ENCODE data around the gene FAT2. TPM values are rescaled to one million over a fixed set of nuclear protein-coding genes. Genes with fewer than 3 reads are reported as not detected.

FAT2 gene
- total RNA-seq, 2 donors from 2014 or later: not detected

- DNase-seq: no peak
- Mint-ChIP-seq H3K9me3 (peaks cover 0 to 2% of the 10 kb centered on the region in 2 donors), H3K4me1 (ENCODE audit: low read depth) (no peaks in the 10 kb centered on the region), H3K27me3 (ENCODE audit: low read depth) (no peaks in the 10 kb centered on the region), H3K27ac (no peak overlapping the region), H3K4me3 (no peak overlapping the region), H3K36me3 (ENCODE audit: insufficient read depth in 2 of 2) (no peaks in the 10 kb centered on the region)
- ATAC-seq (replicated peaks in 1 of 2): no peak
These were observed 14.4 kb upstream of the FAT2 start for GRCh38 chr5:151605559-151605958.

GRCh38 chr5:151602806-151603205 is 11.7 kb upstream of the FAT2 start:
- H3K4me1 Mint-ChIP-seq (ENCODE audit: low read depth): peaks cover 8% of the 10 kb centered on the region

GRCh38 chr5:151601391-151601790 is 10.3 kb upstream of the FAT2 start:
- DNase-seq: no peak
- Mint-ChIP-seq H3K36me3 (ENCODE audit: insufficient read depth in 2 of 2) (no peaks in the 10 kb centered on the region), H3K27me3 (ENCODE audit: low read depth) (no peaks in the 10 kb centered on the region), H3K4me1 (ENCODE audit: low read depth) (peaks cover 8% of the 10 kb centered on the region), H3K4me3 (no peak overlapping the region), H3K9me3 (no peaks in the 10 kb centered on the region), H3K27ac (no peak overlapping the region)
- no peak for ATAC-seq (replicated peaks in 1 of 2)

More at GRCh38 chr5:151602806-151603205, 11.7 kb upstream of the FAT2 start:
- no peak overlapping the region for H3K4me3 Mint-ChIP-seq
- no peak overlapping the region for H3K27ac Mint-ChIP-seq
- peaks cover 0 to 1% of the 10 kb centered on the region in 2 donors for H3K9me3 Mint-ChIP-seq
- H3K36me3 Mint-ChIP-seq (ENCODE audit: insufficient read depth in 2 of 2): no peaks in the 10 kb centered on the region
- DNase-seq: no peak
- H3K27me3 Mint-ChIP-seq (ENCODE audit: low read depth): no peaks in the 10 kb centered on the region
- ATAC-seq (replicated peaks in 1 of 2): no peak

GRCh38 chr5:151600069-151600665 is 9.0 kb upstream of the FAT2 start:
- H3K27me3 Mint-ChIP-seq (ENCODE audit: low read depth): no peaks in the 10 kb centered on the region
- peaks cover 8% of the 10 kb centered on the region for H3K4me1 Mint-ChIP-seq (ENCODE audit: low read depth)
- ATAC-seq (replicated peaks in 1 of 2) (no peak), DNase-seq (no peak)
- H3K27ac Mint-ChIP-seq: no peak overlapping the region
- H3K9me3 Mint-ChIP-seq: no peaks in the 10 kb centered on the region
- no peaks in the 10 kb centered on the region for H3K36me3 Mint-ChIP-seq (ENCODE audit: insufficient read depth in 2 of 2)
- no peak overlapping the region for H3K4me3 Mint-ChIP-seq

- Mint-ChIP-seq H3K27ac (no peak overlapping the region), H3K4me3 (peak overlapping the region in 1 of 2 donors; percentile 14), H3K4me1 (ENCODE audit: low read depth) (peaks cover 12% of the 10 kb centered on the region), H3K9me3 (no peaks in the 10 kb centered on the region), H3K27me3 (ENCODE audit: low read depth) (no peaks in the 10 kb centered on the region), H3K36me3 (ENCODE audit: insufficient read depth in 2 of 2) (no peaks in the 10 kb centered on the region)
- DNase-seq (peak in 1 of 2 donors; percentile 12), ATAC-seq (replicated peaks in 1 of 2) (peak; percentile 48 to 81)
These were observed 7.9 kb upstream of the FAT2 start for GRCh38 chr5:151598984-151599383.

GRCh38 chr5:151598549-151598948 is 7.4 kb upstream of the FAT2 start:
- no peaks in the 10 kb centered on the region for H3K9me3 Mint-ChIP-seq
- peaks cover 12% of the 10 kb centered on the region for H3K4me1 Mint-ChIP-seq (ENCODE audit: low read depth)
- no peaks in the 10 kb centered on the region for H3K36me3 Mint-ChIP-seq (ENCODE audit: insufficient read depth in 2 of 2)
- DNase-seq (no peak), ATAC-seq (replicated peaks in 1 of 2) (peak; percentile 85 to 87)
- H3K4me3 Mint-ChIP-seq: no peak overlapping the region
- H3K27me3 Mint-ChIP-seq (ENCODE audit: low read depth): no peaks in the 10 kb centered on the region
- H3K27ac Mint-ChIP-seq: no peak overlapping the region

- Mint-ChIP-seq H3K4me1 (ENCODE audit: low read depth) (peaks cover 12% of the 10 kb centered on the region), H3K9me3 (no peaks in the 10 kb centered on the region), H3K27ac (no peak overlapping the region), H3K36me3 (ENCODE audit: insufficient read depth in 2 of 2) (no peaks in the 10 kb centered on the region), H3K27me3 (ENCODE audit: low read depth) (no peaks in the 10 kb centered on the region), H3K4me3 (no peak overlapping the region)
- DNase-seq (no peak), ATAC-seq (replicated peaks in 1 of 2) (no peak)
These were observed 6.6 kb upstream of the FAT2 start for GRCh38 chr5:151597749-151598148.

- no peak overlapping the region for H3K27ac Mint-ChIP-seq
- no peak for ATAC-seq (replicated peaks in 1 of 2)
- H3K4me3 Mint-ChIP-seq: no peak overlapping the region
- H3K27me3 Mint-ChIP-seq (ENCODE audit: low read depth): no peaks in the 10 kb centered on the region
- H3K36me3 Mint-ChIP-seq (ENCODE audit: insufficient read depth in 2 of 2): no peaks in the 10 kb centered on the region
- H3K4me1 Mint-ChIP-seq (ENCODE audit: low read depth): peaks cover 12% of the 10 kb centered on the region
- DNase-seq: no peak
- H3K9me3 Mint-ChIP-seq: no peaks in the 10 kb centered on the region
These were observed 5.9 kb upstream of the FAT2 start for GRCh38 chr5:151596828-151597539.

GRCh38 chr5:151595411-151595826 is 4.3 kb upstream of the FAT2 start:
- ATAC-seq (replicated peaks in 1 of 2) (no peak), DNase-seq (no peak)
- no peaks in the 10 kb centered on the region for H3K36me3 Mint-ChIP-seq (ENCODE audit: insufficient read depth in 2 of 2)
- H3K27ac Mint-ChIP-seq: no peak overlapping the region
- H3K4me3 Mint-ChIP-seq: no peak overlapping the region
- H3K9me3 Mint-ChIP-seq: no peaks in the 10 kb centered on the region
- H3K4me1 Mint-ChIP-seq (ENCODE audit: low read depth): peaks cover 12% of the 10 kb centered on the region
- no peaks in the 10 kb centered on the region for H3K27me3 Mint-ChIP-seq (ENCODE audit: low read depth)

- no peaks in the 10 kb centered on the region for H3K36me3 Mint-ChIP-seq (ENCODE audit: insufficient read depth in 2 of 2)
- ATAC-seq (replicated peaks in 1 of 2) (no peak), DNase-seq (no peak)
- no peak overlapping the region for H3K27ac Mint-ChIP-seq
- no peaks in the 10 kb centered on the region for H3K27me3 Mint-ChIP-seq (ENCODE audit: low read depth)
- peaks cover 9% of the 10 kb centered on the region for H3K4me1 Mint-ChIP-seq (ENCODE audit: low read depth)
- H3K4me3 Mint-ChIP-seq: no peak overlapping the region
- no peaks in the 10 kb centered on the region for H3K9me3 Mint-ChIP-seq
These were observed 1.8 kb upstream of the FAT2 start for GRCh38 chr5:151592855-151593408.

- no peaks in the 10 kb centered on the region for H3K36me3 Mint-ChIP-seq (ENCODE audit: insufficient read depth in 2 of 2)
- peaks cover 9% of the 10 kb centered on the region for H3K4me1 Mint-ChIP-seq (ENCODE audit: low read depth)
- H3K9me3 Mint-ChIP-seq: no peaks in the 10 kb centered on the region
- no peak overlapping the region for H3K27ac Mint-ChIP-seq
- DNase-seq (no peak), ATAC-seq (replicated peaks in 1 of 2) (peak; percentile 22 to 59)
- no peaks in the 10 kb centered on the region for H3K27me3 Mint-ChIP-seq (ENCODE audit: low read depth)
- H3K4me3 Mint-ChIP-seq: no peak overlapping the region
These were observed 1.1 kb downstream of the FAT2 start for GRCh38 chr5:151589878-151590570.

- no peaks in the 10 kb centered on the region for H3K9me3 Mint-ChIP-seq
- H3K4me3 Mint-ChIP-seq: no peak overlapping the region
- H3K27me3 Mint-ChIP-seq (ENCODE audit: low read depth): no peaks in the 10 kb centered on the region
- DNase-seq (no peak), ATAC-seq (replicated peaks in 1 of 2) (no peak)
- H3K27ac Mint-ChIP-seq: no peak overlapping the region
- peaks cover 5% of the 10 kb centered on the region for H3K4me1 Mint-ChIP-seq (ENCODE audit: low read depth)
- no peaks in the 10 kb centered on the region for H3K36me3 Mint-ChIP-seq (ENCODE audit: insufficient read depth in 2 of 2)
These were observed 3.2 kb downstream of the FAT2 start for GRCh38 chr5:151587796-151588555.

GRCh38 chr5:151585970-151586369 is 5.2 kb downstream of the FAT2 start:
- no peak overlapping the region for H3K27ac Mint-ChIP-seq
- H3K27me3 Mint-ChIP-seq (ENCODE audit: low read depth): no peaks in the 10 kb centered on the region
- ATAC-seq (replicated peaks in 1 of 2) (no peak), DNase-seq (no peak)
- H3K4me3 Mint-ChIP-seq: no peak overlapping the region
- peaks cover 5% of the 10 kb centered on the region for H3K4me1 Mint-ChIP-seq (ENCODE audit: low read depth)
- H3K9me3 Mint-ChIP-seq: no peaks in the 10 kb centered on the region
- H3K36me3 Mint-ChIP-seq (ENCODE audit: insufficient read depth in 2 of 2): no peaks in the 10 kb centered on the region

Data from activated T-cell treated with anti-CD3 and anti-CD28 coated beads, Interleukin-2, amount 50 U/mL, for 72 hours (primary cell).